Heart left ventricle (tissue), 13 donors: ENCODE measurements around the gene PNLIPRP2.

Experiments
- CTCF ChIP-seq, 12 donors: fragments of 200-600 bp; sonication (generic) in 4 of 12; IDR thresholded peaks; one replicate each; pipeline versions ENCODE4 v1.5.0 to v1.8.0; 2018 to 2022; ENCODE audit warnings: antibody characterized with exemption in 12 of 12, mild to moderate bottlenecking in 5 of 12
- POLR2A ChIP-seq, 2 donors: fragments of 450-650 bp; IDR thresholded peaks; one replicate each; pipeline ENCODE4 v1.6.1; 2017; ENCODE audit warnings: antibody characterized with exemption in 2 of 2, mild to moderate bottlenecking in 2 of 2, moderate library complexity in 2 of 2
- donor health status: ischemic (EF 13 %, LVEDD 7.1; RV severe dilation, severe dysfunction).
- donor health status: DM: no; HTN: yes; CAD: no.
- donor health status: DM: no; HTN: no; CAD: no.
- donor health status: ischemic (EF 25% LVEDD 6.9; RV normal size, moderate dysfunction).
- donor health status: ischemic (EF 25% LVEDD 5.7; RV mildly dilated, moderate dysfunction).
- donor health status: ischemic (EF 35%, LVEDD 5.7; RV mildly dilated, moderate dysfunction).
- donor health status: nonischemic (EF 11% LVEDD 7.7; RV severe dilation, severe dysfunction).
- donor health status: DM: yes; HTN: yes; CAD: no.
- donor health status: PGD.
- donor health status: ischemic (EF 29% LVEDD 5.4; RV normal size, mild dysfunction).
- donor health status: nonischemic (EF 23%, LVEDD 6.1; RV moderate dilation, normal function).

GRCh38 chr10:116668018-116668417 is 47.3 kb downstream of the PNLIPRP2 start:
- no peak for TF ChIP-seq CTCF (IDR thresholded peaks at IDR 0.05)
- no peak for TF ChIP-seq POLR2A (IDR thresholded peaks at IDR 0.05)
